CD14-positive monocyte (primary cell): Measurements from ENCODE around the gene CDH23. TPM values are rescaled to one million over a fixed set of nuclear protein-coding genes. Genes with fewer than 3 reads are reported as not detected.

Experiments used
- DNase-seq, 3 donors: peaks; one replicate each; pipeline ENCODE4 v3.0.0-alpha.2; 2011 to 2022
- H2AFZ ChIP-seq: 2 replicates; pipeline ENCODE4 v1.6.0; 2012; ENCODE audit warnings: mild to moderate bottlenecking, low read depth, low read length, inconsistent platforms; ENCODE audit not compliant: insufficient read depth, poor library complexity, severe bottlenecking
- H3K27ac ChIP-seq, 2 donors: 1 replicate in 1 of 2; 2 replicates in 1 of 2; pipeline ENCODE4 v1.5.1; 2012 to 2013; ENCODE audit warnings: low read length in 2 of 2, control low read depth in 1 of 2, inconsistent platforms in 1 of 2, low read depth in 1 of 2, mild to moderate bottlenecking in 1 of 2
- H3K27me3 ChIP-seq, 2 donors: one replicate each; pipeline versions ENCODE4 v1.6.0 to v1.6.1; 2011 to 2013; ENCODE audit warnings: low read length in 2 of 2; ENCODE audit not compliant: control insufficient read depth in 2 of 2, insufficient read depth in 2 of 2
- H3K36me3 ChIP-seq, 2 donors: replicated peaks in 1 of 2; 1 replicate in 1 of 2; 2 replicates in 1 of 2; pipeline versions ENCODE4 v1.5.1 to v1.6.1; 2012 to 2013; ENCODE audit warnings: low read length in 2 of 2, control low read depth in 1 of 2, inconsistent platforms in 1 of 2, mild to moderate bottlenecking in 1 of 2; ENCODE audit not compliant: insufficient read depth in 2 of 2, control insufficient read depth in 1 of 2
- H3K4me1 ChIP-seq, 2 donors: 1 replicate in 1 of 2; 2 replicates in 1 of 2; pipeline versions ENCODE4 v1.5.1 to v1.6.1; 2012 to 2013; ENCODE audit warnings: low read length in 2 of 2, control low read depth in 1 of 2, inconsistent platforms in 1 of 2, mild to moderate bottlenecking in 1 of 2, moderate library complexity in 1 of 2; ENCODE audit not compliant: insufficient read depth in 2 of 2, control insufficient read depth in 1 of 2
- H3K4me2 ChIP-seq: replicated peaks from 2 replicates; pipeline ENCODE3; 2012; ENCODE audit warnings: low read length, moderate library complexity, mild to moderate bottlenecking; ENCODE audit not compliant: poor library complexity, severe bottlenecking; ENCODE audit errors: extremely low read depth
- H3K4me3 ChIP-seq, 3 experiments: fragments of 200-600 bp in 1 of 3; sonication (generic) in 1 of 3; replicated peaks in 1 of 3; 1 replicate in 2 of 3; 2 replicates in 1 of 3; pipeline ENCODE4 v1.5.1; 2011 to 2013; ENCODE audit warnings: low read length in 3 of 3, mild to moderate bottlenecking in 3 of 3, control low read depth in 2 of 3, low read depth in 2 of 3, inconsistent platforms in 1 of 3, moderate library complexity in 1 of 3
- H3K79me2 ChIP-seq: 2 replicates; pipeline ENCODE4 v1.6.0; 2012; ENCODE audit warnings: mild to moderate bottlenecking, control low read depth, inconsistent platforms, low read length, moderate library complexity; ENCODE audit not compliant: insufficient read depth
- H3K9ac ChIP-seq: 2 replicates; pipeline ENCODE4 v1.6.0; 2017; ENCODE audit warnings: low read length, mild to moderate bottlenecking; ENCODE audit not compliant: insufficient read depth, poor library complexity, severe bottlenecking
- H3K9me3 ChIP-seq, 2 donors: replicated peaks in 1 of 2; 1 replicate in 1 of 2; 2 replicates in 1 of 2; pipeline versions ENCODE4 v1.5.1 to v1.6.1; 2012 to 2013; ENCODE audit warnings: low read length in 2 of 2, control low read depth in 1 of 2; ENCODE audit not compliant: control insufficient read depth in 1 of 2, insufficient read depth in 1 of 2
- H4K20me1 ChIP-seq: 2 replicates; pipeline ENCODE4 v1.6.0; 2012; ENCODE audit warnings: mild to moderate bottlenecking, low read length, control low read depth, moderate library complexity; ENCODE audit not compliant: insufficient read depth
- H3K27ac Mint-ChIP-seq, 7 donors: one replicate each; pipeline ENCODE4 v1.8.0; 2020; ENCODE audit warnings: mild to moderate bottlenecking in 7 of 7, mixed read lengths in 7 of 7, moderate library complexity in 6 of 7, inconsistent platforms in 2 of 7
- H3K27me3 Mint-ChIP-seq, 3 donors: one replicate each; pipeline ENCODE4 v1.8.0; 2021 to 2022; ENCODE audit warnings: low read depth in 3 of 3, mild to moderate bottlenecking in 3 of 3, mixed read lengths in 3 of 3, moderate library complexity in 3 of 3, inconsistent platforms in 1 of 3
- H3K36me3 Mint-ChIP-seq, 2 donors: one replicate each; pipeline ENCODE4 v1.8.0; 2020; ENCODE audit warnings: mixed read lengths in 2 of 2, inconsistent platforms in 1 of 2, mild to moderate bottlenecking in 1 of 2
- H3K4me1 Mint-ChIP-seq: one replicate; pipeline ENCODE4 v1.8.0; 2020; ENCODE audit warnings: mild to moderate bottlenecking, mixed read lengths
- H3K4me3 Mint-ChIP-seq, 2 donors: one replicate each; pipeline ENCODE4 v1.8.0; 2020; ENCODE audit warnings: mild to moderate bottlenecking in 2 of 2, mixed read lengths in 2 of 2, moderate library complexity in 1 of 2
- H3K9me3 Mint-ChIP-seq, 7 donors: one replicate each; pipeline ENCODE4 v1.8.0; 2020 to 2022; ENCODE audit warnings: mixed read lengths in 7 of 7, mild to moderate bottlenecking in 6 of 7, moderate library complexity in 6 of 7, inconsistent platforms in 2 of 7
- WGBS: methylation state at CpG from one replicate; pipeline ENCODE4 v1.1.5; 2013; ENCODE audit warnings: missing lambda C conversion rate; ENCODE audit not compliant: insufficient coverage; 5-methylcytosine and 5-hydroxymethylcytosine counted together
- intact Hi-C, 2 donors: fragments of 100-400 bp; cut with micrococcal nuclease; formaldehyde crosslinking; loops; one replicate each; pipeline versions ENCODE4 v1.15.0 to v1.15.1; 2023
- polyA plus RNA-seq, 3 donors: library from polyadenylated mRNA; depleted of rRNA in 1 of 3; unstranded in 2 of 3; stranded (reverse) in 1 of 3; fragments of 300-500 nt in 2 of 3; fragments of >200 nt in 1 of 3; fragmentation: Illumina TruSeq in 2 of 3; gene quantifications; 1 replicate in 2 of 3; 2 replicates in 1 of 3; pipeline ENCODE4 v1.2.3, GENCODE V29; 2012 to 2021
- TF ChIP-seq, protein P1 (sequence below): fragments of 200-600 bp; IDR thresholded peaks from one replicate; pipeline ENCODE4 v1.8.0; 2022; ENCODE audit warnings: antibody characterized with exemption, mild to moderate bottlenecking

Gene CDH23
- polyA plus RNA-seq, 3 donors = 8.2 to 36.2 (median 10.5) TPM

DNA sequence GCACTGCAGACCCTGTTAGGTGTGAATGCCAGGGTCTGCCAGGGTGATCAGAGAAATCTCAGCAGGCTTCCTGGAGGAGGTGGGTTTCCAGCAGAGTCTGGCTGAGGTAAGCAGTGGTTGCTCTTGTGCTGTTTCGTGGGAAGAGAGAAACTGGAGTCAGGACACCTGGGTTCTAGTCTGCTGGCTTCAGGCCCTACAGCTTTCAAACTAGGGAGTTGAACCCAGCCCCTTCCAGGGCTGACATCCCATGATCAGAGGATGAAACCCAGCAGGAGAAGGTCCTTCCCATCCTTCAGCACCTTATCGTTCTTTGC is 116.8 kb downstream of the CDH23 start:
- no peak overlapping the region for H3K4me3 Mint-ChIP-seq
- H3K4me1 Mint-ChIP-seq = no peaks in the 10 kb centered on the region
- Histone ChIP-seq H2AFZ (no peak overlapping the region), H3K79me2 (no peaks in the 10 kb centered on the region), H3K27me3 (no peaks in the 10 kb centered on the region), H3K4me3 (no peak overlapping the region), H3K9me3 (peaks cover 0 to 4% of the 10 kb centered on the region in 2 donors), H3K4me2 (no peak overlapping the region), H3K36me3 (no peaks in the 10 kb centered on the region), H3K27ac (no peak overlapping the region), H4K20me1 (no peaks in the 10 kb centered on the region), H3K4me1 (no peaks in the 10 kb centered on the region), H3K9ac (no peak overlapping the region)
- no CpG with 5 or more reads among the region's 2 CpGs for WGBS
- H3K27me3 Mint-ChIP-seq = peaks cover 0 to 4% (median 1%) of the 10 kb centered on the region in 3 donors
- intact Hi-C loops = no loop called here
- no peaks in the 10 kb centered on the region for H3K36me3 Mint-ChIP-seq
- H3K9me3 Mint-ChIP-seq = peaks cover 0 to 7% (median 3%) of the 10 kb centered on the region in 7 donors
- no peak overlapping the region for H3K27ac Mint-ChIP-seq
- TF ChIP-seq, protein P1, sequence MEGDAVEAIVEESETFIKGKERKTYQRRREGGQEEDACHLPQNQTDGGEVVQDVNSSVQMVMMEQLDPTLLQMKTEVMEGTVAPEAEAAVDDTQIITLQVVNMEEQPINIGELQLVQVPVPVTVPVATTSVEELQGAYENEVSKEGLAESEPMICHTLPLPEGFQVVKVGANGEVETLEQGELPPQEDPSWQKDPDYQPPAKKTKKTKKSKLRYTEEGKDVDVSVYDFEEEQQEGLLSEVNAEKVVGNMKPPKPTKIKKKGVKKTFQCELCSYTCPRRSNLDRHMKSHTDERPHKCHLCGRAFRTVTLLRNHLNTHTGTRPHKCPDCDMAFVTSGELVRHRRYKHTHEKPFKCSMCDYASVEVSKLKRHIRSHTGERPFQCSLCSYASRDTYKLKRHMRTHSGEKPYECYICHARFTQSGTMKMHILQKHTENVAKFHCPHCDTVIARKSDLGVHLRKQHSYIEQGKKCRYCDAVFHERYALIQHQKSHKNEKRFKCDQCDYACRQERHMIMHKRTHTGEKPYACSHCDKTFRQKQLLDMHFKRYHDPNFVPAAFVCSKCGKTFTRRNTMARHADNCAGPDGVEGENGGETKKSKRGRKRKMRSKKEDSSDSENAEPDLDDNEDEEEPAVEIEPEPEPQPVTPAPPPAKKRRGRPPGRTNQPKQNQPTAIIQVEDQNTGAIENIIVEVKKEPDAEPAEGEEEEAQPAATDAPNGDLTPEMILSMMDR = no peak
- DNase-seq = no peak

- Histone ChIP-seq H3K36me3 (no peaks in the 10 kb centered on the region), H2AFZ (no peak overlapping the region), H3K9ac (no peak overlapping the region), H3K4me2 (no peak overlapping the region), H3K9me3 (peaks cover 0 to 4% of the 10 kb centered on the region in 2 donors), H3K27me3 (no peaks in the 10 kb centered on the region), H3K27ac (no peak overlapping the region), H3K79me2 (no peaks in the 10 kb centered on the region), H4K20me1 (no peaks in the 10 kb centered on the region), H3K4me1 (no peaks in the 10 kb centered on the region), H3K4me3 (no peak overlapping the region)
- peak in 1 of 3 donors; percentile 26 for DNase-seq
- H3K27ac Mint-ChIP-seq = no peak overlapping the region
- peaks cover 0 to 4% (median 1%) of the 10 kb centered on the region in 3 donors for H3K27me3 Mint-ChIP-seq
- no CpG with 5 or more reads among the region's 1 CpG for WGBS
- H3K9me3 Mint-ChIP-seq = peaks cover 0 to 7% (median 3%) of the 10 kb centered on the region in 7 donors
- TF ChIP-seq, protein P1 = no peak
- H3K4me3 Mint-ChIP-seq = no peak overlapping the region
- no peaks in the 10 kb centered on the region for H3K4me1 Mint-ChIP-seq
- H3K36me3 Mint-ChIP-seq = no peaks in the 10 kb centered on the region
- intact Hi-C loops = no loop called here
These were observed 117.2 kb downstream of the CDH23 start for GRCh38 chr10:71513936-71514335.
